Effector memory CD4-positive, alpha-beta T cell (primary cell): ENCODE measurements around the gene SEMA3E.
"Not testable (repeated sequence)": the region's sequence is repeated elsewhere in the genome, so short reads cannot be mapped to it uniquely, and the experiment has no call there.

ENCODE experiments used
- DNase-seq, 3 donors: peaks; one replicate each; pipeline ENCODE4 v3.0.0-alpha.2; 2020
- H3K27ac ChIP-seq: 2 replicates; pipeline ENCODE4 v1.7.0; 2013; ENCODE audit warnings: mild to moderate bottlenecking, low read length, moderate library complexity; ENCODE audit not compliant: insufficient read depth, poor library complexity, severe bottlenecking
- H3K27me3 ChIP-seq: replicated peaks from 2 replicates; pipeline ENCODE4 v1.7.0; 2013; ENCODE audit warnings: mild to moderate bottlenecking, low read length; ENCODE audit not compliant: insufficient read depth, control insufficient read depth, poor library complexity, severe bottlenecking
- H3K36me3 ChIP-seq: 2 replicates; pipeline ENCODE4 v1.7.0; 2013; ENCODE audit warnings: mild to moderate bottlenecking, low read length, moderate library complexity; ENCODE audit not compliant: control insufficient read depth, insufficient read depth
- H3K4me1 ChIP-seq: 2 replicates; pipeline ENCODE4 v1.7.0; 2013; ENCODE audit warnings: low read length, mild to moderate bottlenecking; ENCODE audit not compliant: control insufficient read depth, insufficient read depth, poor library complexity, severe bottlenecking
- H3K4me3 ChIP-seq: 2 replicates; pipeline ENCODE4 v1.7.0; 2013; ENCODE audit warnings: low read length, low read depth, mild to moderate bottlenecking; ENCODE audit not compliant: insufficient read depth, poor library complexity, severe bottlenecking
- H3K9me3 ChIP-seq: 2 replicates; pipeline ENCODE4 v1.7.0; 2013; ENCODE audit warnings: mild to moderate bottlenecking, low read length, moderate library complexity; ENCODE audit not compliant: control insufficient read depth

Gene SEMA3E

GRCh38 chr7:83574616-83575015 is 74.3 kb downstream of the SEMA3E start:
- Histone ChIP-seq H3K27me3 (no peaks in the 10 kb centered on the region), H3K27ac (no peak overlapping the region), H3K4me1 (no peaks in the 10 kb centered on the region), H3K4me3 (no peak overlapping the region), H3K36me3 (no peaks in the 10 kb centered on the region), H3K9me3 (no peaks in the 10 kb centered on the region)
- no peak for DNase-seq

GRCh38 chr7:83562960-83563359 is 86.0 kb downstream of the SEMA3E start:
- Histone ChIP-seq H3K4me3 (no peak overlapping the region), H3K27ac (no peak overlapping the region), H3K9me3 (no peaks in the 10 kb centered on the region), H3K27me3 (no peaks in the 10 kb centered on the region), H3K4me1 (no peaks in the 10 kb centered on the region), H3K36me3 (no peaks in the 10 kb centered on the region)
- DNase-seq: no peak

DNA sequence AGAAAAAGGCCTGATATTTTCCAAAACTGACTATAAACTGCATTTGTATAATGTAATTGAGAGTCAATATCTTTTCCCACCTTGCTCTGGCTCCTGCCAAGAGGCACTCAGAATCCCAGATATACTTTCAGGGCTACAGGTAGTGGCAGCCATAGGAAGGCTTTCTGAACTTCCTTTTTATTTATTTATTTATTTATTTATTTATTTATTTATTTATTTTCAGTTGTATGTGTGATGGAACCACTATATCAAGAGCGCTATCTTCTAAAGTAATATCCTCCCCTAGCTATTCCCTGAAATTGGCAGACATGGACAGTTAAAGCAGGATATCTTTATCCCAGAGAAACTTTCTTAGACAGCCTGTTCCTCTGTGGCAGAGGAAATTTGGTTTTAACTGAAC is 86.7 kb downstream of the SEMA3E start:
- no peak for DNase-seq
- Histone ChIP-seq H3K4me3 (no peak overlapping the region), H3K4me1 (no peaks in the 10 kb centered on the region), H3K9me3 (no peaks in the 10 kb centered on the region), H3K27me3 (no peaks in the 10 kb centered on the region), H3K36me3 (no peaks in the 10 kb centered on the region), H3K27ac (no peak overlapping the region)

GRCh38 chr7:83559887-83560286 is 89.1 kb downstream of the SEMA3E start:
- no peak overlapping the region for H3K27ac ChIP-seq
- DNase-seq: no peak
- H3K36me3 ChIP-seq: no peaks in the 10 kb centered on the region
- H3K9me3 ChIP-seq: no peaks in the 10 kb centered on the region
- no peaks in the 10 kb centered on the region for H3K4me1 ChIP-seq
- no peaks in the 10 kb centered on the region for H3K27me3 ChIP-seq
- H3K4me3 ChIP-seq: no peak overlapping the region

GRCh38 chr7:83552556-83552955 is 96.4 kb downstream of the SEMA3E start:
- not testable (repeated sequence) for H3K27me3 ChIP-seq, H3K36me3 ChIP-seq, H3K4me1 ChIP-seq, H3K4me3 ChIP-seq, H3K9me3 ChIP-seq, H3K27ac ChIP-seq, DNase-seq

DNA sequence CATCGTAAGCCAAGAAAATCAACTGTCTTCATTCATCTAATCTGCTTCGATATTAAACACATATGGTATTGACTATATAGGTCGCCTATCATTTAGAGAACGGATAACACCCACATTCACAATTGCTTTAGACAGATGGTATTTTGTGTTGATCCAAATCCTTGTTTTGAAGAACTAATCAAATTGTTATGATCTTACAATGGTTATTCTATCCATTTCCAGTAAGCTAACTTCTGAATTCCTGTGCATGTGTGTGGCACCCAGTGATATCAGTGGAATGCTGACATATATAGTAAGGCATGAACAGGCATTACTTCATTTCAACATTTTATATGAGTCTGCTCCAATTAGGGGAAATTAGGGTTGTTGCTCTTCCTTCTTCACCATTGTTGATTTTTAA is 98.8 kb downstream of the SEMA3E start:
- Histone ChIP-seq H3K4me3 (no peak overlapping the region), H3K36me3 (no peaks in the 10 kb centered on the region), H3K27me3 (no peaks in the 10 kb centered on the region), H3K27ac (no peak overlapping the region), H3K9me3 (no peaks in the 10 kb centered on the region), H3K4me1 (no peaks in the 10 kb centered on the region)
- DNase-seq: no peak

GRCh38 chr7:83548250-83548649 is 100.7 kb downstream of the SEMA3E start:
- no peaks in the 10 kb centered on the region for H3K9me3 ChIP-seq
- no peak overlapping the region for H3K27ac ChIP-seq
- no peak for DNase-seq
- H3K4me1 ChIP-seq: no peaks in the 10 kb centered on the region
- H3K4me3 ChIP-seq: no peak overlapping the region
- H3K27me3 ChIP-seq: no peaks in the 10 kb centered on the region
- H3K36me3 ChIP-seq: no peaks in the 10 kb centered on the region

GRCh38 chr7:83547526-83547925 is 101.4 kb downstream of the SEMA3E start:
- Histone ChIP-seq H3K36me3 (no peaks in the 10 kb centered on the region), H3K4me3 (no peak overlapping the region), H3K4me1 (no peaks in the 10 kb centered on the region), H3K27ac (no peak overlapping the region), H3K9me3 (no peaks in the 10 kb centered on the region), H3K27me3 (no peaks in the 10 kb centered on the region)
- DNase-seq: no peak

- H3K36me3 ChIP-seq: no peaks in the 10 kb centered on the region
- no peak overlapping the region for H3K4me3 ChIP-seq
- H3K27ac ChIP-seq: no peak overlapping the region
Measured at GRCh38 chr7:83546586-83546985, 102.4 kb downstream of the SEMA3E start.

GRCh38 chr7:83541187-83541960 is 107.6 kb downstream of the SEMA3E start:
- no peaks in the 10 kb centered on the region for H3K9me3 ChIP-seq
- H3K4me3 ChIP-seq: no peak overlapping the region
- H3K27me3 ChIP-seq: no peaks in the 10 kb centered on the region
- no peaks in the 10 kb centered on the region for H3K36me3 ChIP-seq
- DNase-seq: no peak
- no peak overlapping the region for H3K27ac ChIP-seq
- no peaks in the 10 kb centered on the region for H3K4me1 ChIP-seq

More at GRCh38 chr7:83546586-83546985, 102.4 kb downstream of the SEMA3E start:
- no peaks in the 10 kb centered on the region for H3K9me3 ChIP-seq
- H3K27me3 ChIP-seq: no peaks in the 10 kb centered on the region
- DNase-seq: no peak
- H3K4me1 ChIP-seq: no peaks in the 10 kb centered on the region
